CD4-positive, alpha-beta T cell treated with Interleukin-4 for 1 hour (primary cell): Measurements from ENCODE around the gene LURAP1L.

Experiments used
- DNase-seq, 2 donors: peaks; one replicate each; pipeline ENCODE4 v3.0.0-alpha.2; 2020 to 2022

LURAP1L gene

GRCh38 chr9:12774861-12775678, at the start of gene LURAP1L:
Gene LURAP1L, plus strand, starts transcription at chr9:12775020. Its CDS starts 696 bp downstream, at chr9:12775716.
- no peak for DNase-seq

GRCh38 chr9:12726795-12727194, 48.0 kb upstream of the LURAP1L start:
- no peak for DNase-seq

GRCh38 chr9:12730198-12730597, 44.6 kb upstream of the LURAP1L start:
- no peak for DNase-seq

- no peak for DNase-seq
These were observed 43.9 kb upstream of the LURAP1L start for GRCh38 chr9:12730927-12731326.

GRCh38 chr9:12732971-12733370, 41.8 kb upstream of the LURAP1L start:
- DNase-seq: no peak

GRCh38 chr9:12735665-12736064, 39.2 kb upstream of the LURAP1L start:
- DNase-seq: no peak

GRCh38 chr9:12737871-12738270, 36.9 kb upstream of the LURAP1L start:
- no peak for DNase-seq

GRCh38 chr9:12739014-12739652, 35.7 kb upstream of the LURAP1L start:
- DNase-seq: no peak

- DNase-seq: no peak
These were observed 34.0 kb upstream of the LURAP1L start for GRCh38 chr9:12740845-12741244.

GRCh38 chr9:12748016-12748415, 26.8 kb upstream of the LURAP1L start:
- DNase-seq: no peak

GRCh38 chr9:12748954-12749353, 25.9 kb upstream of the LURAP1L start:
- DNase-seq: no peak

GRCh38 chr9:12753931-12754330, 20.9 kb upstream of the LURAP1L start:
- no peak for DNase-seq

GRCh38 chr9:12759761-12760160, 15.1 kb upstream of the LURAP1L start:
- DNase-seq: no peak

GRCh38 chr9:12760758-12761157, 14.1 kb upstream of the LURAP1L start:
- no peak for DNase-seq

GRCh38 chr9:12764150-12764549, 10.7 kb upstream of the LURAP1L start:
- DNase-seq: no peak

GRCh38 chr9:12765088-12765798, 9.6 kb upstream of the LURAP1L start:
- no peak for DNase-seq

GRCh38 chr9:12766357-12766756, 8.5 kb upstream of the LURAP1L start:
- DNase-seq: no peak

GRCh38 chr9:12770261-12770660, 4.6 kb upstream of the LURAP1L start:
- DNase-seq: no peak

- no peak for DNase-seq
These were observed 2.9 kb upstream of the LURAP1L start for GRCh38 chr9:12771891-12772290.

GRCh38 chr9:12773562-12773961, 1.3 kb upstream of the LURAP1L start:
- no peak for DNase-seq

- no peak for DNase-seq
These were observed 1.1 kb downstream of the LURAP1L start for GRCh38 chr9:12775679-12776512.

- no peak for DNase-seq
These were observed 1.8 kb downstream of the LURAP1L start for GRCh38 chr9:12776513-12777055.
